Activated CD8-positive, alpha-beta memory T cell treated with anti-CD3 and anti-CD28 coated beads, Interleukin-2, amount 10 ng/mL, durations not matched to agents 7 days and 5 days (primary cell): ENCODE results near the gene SSBP1. TPM values are rescaled to one million over a fixed set of nuclear protein-coding genes. Genes with fewer than 3 reads are reported as not detected.
A peak's percentile ranks its signal among the peaks of the same experiment; 100 is the strongest.

ENCODE experiments used
- ATAC-seq: fragments of 150-1000 bp; cut with Tn5 transposase; one replicate; pipeline ENCODE4 v1.10.0; 2021; ENCODE audit warnings: moderate library complexity
- CTCF ChIA-PET: fragments of 350-600 bp; sonication (Branson Sonifier 250); formaldehyde crosslinking; loops from one replicate; lab custom pipeline; 2021; ENCODE audit warnings: antibody characterized with exemption; lab: Charles Lee
- DNase-seq: peaks from one replicate; pipeline ENCODE4 v3.0.0-alpha.2; 2020
- H3K27ac Mint-ChIP-seq: one replicate; pipeline ENCODE4 v1.8.0; 2021; ENCODE audit warnings: mild to moderate bottlenecking, mixed read lengths
- H3K27me3 Mint-ChIP-seq: one replicate; pipeline ENCODE4 v1.8.0; 2021; ENCODE audit warnings: mixed read lengths
- H3K36me3 Mint-ChIP-seq: one replicate; pipeline ENCODE4 v1.8.0; 2021; ENCODE audit warnings: mild to moderate bottlenecking, mixed read lengths
- H3K4me1 Mint-ChIP-seq: one replicate; pipeline ENCODE4 v1.8.0; 2021; ENCODE audit warnings: mixed read lengths
- H3K4me3 Mint-ChIP-seq: one replicate; pipeline ENCODE4 v1.8.0; 2021; ENCODE audit warnings: mild to moderate bottlenecking, moderate library complexity, mixed read lengths
- H3K9me3 Mint-ChIP-seq: one replicate; pipeline ENCODE4 v1.8.0; 2022; ENCODE audit warnings: low read depth, mixed read lengths
- total RNA-seq, 2 experiments: library from RNA; stranded (reverse); gene quantifications; one replicate each; pipeline ENCODE4 v1.2.3, GENCODE V29; 2021

SSBP1 gene
- total RNA-seq, 2 experiments from 2014 or later = 123 to 133 TPM

DNA sequence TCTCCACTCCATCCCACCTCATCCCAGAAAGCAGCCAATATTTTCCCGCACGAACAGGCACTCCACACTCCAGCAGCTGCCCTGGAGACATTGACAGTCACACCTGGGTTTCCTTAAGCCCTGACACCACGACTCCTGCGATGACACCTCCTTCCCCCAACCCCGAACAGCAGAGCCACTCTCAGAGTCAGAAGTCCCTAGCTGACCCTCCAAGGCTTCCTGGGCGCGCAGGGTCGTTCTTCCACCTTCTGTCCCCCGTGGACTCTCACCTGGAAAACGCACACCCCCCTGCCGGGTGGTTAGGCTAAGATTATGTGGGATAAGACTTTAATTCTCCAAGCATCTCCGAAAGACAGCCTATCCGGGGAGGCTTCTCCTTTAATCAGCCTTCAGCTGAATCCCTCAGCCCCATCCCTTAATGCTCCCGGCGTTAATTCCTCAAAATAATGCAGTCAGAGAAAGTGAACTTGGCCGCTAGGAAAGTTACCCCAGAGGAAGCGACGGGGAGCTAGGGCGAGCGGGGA lies 37.2 kb upstream of the SSBP1 start:
- Mint-ChIP-seq H3K4me1 (peaks cover 28% of the 10 kb centered on the region), H3K27ac (peak overlapping the region; percentile 28), H3K36me3 (peaks cover 7% of the 10 kb centered on the region), H3K9me3 (no peaks in the 10 kb centered on the region), H3K4me3 (peak overlapping the region; percentile 67), H3K27me3 (peaks cover 40% of the 10 kb centered on the region)
- DNase-seq = peak; percentile 42
- CTCF ChIA-PET = interaction anchor here (1.1 to 2.2 kb wide), 8 partner anchors 10 to 51 kb away, joined by 3 to 15 read pairs (median 4); partner anchors contain the start of gene SSBP1
- ATAC-seq = no peak

DNA sequence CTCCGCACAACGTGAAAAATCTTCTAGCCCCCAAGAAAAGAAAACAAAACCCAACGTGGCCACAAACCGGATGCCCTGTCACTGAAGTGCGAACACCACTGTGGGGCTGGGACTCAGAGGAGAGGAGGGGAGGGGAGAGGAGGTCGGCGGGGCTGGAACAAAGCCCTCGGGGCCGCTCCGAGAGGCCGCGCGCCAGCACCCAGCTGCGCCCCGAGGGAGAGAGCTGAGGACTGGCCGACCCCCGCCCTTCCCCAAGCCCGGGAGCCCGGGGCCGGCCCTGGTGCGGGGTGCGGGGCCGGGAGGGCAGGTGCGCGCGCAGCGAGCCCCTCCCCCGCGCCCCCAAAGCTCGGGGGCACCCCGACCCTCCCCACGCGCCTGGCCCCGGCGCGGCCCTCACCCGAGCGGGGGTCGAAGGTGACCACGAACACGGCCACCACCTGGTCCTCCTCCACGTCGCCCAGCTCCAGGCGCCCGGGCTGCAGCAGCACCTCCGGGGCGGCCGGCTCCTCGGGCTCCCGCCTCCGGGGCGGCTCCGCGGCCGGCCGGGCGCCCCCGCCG lies 36.6 kb upstream of the SSBP1 start:
- Mint-ChIP-seq H3K9me3 (no peaks in the 10 kb centered on the region), H3K36me3 (peaks cover 7% of the 10 kb centered on the region), H3K4me3 (peak overlapping the region; percentile 67), H3K4me1 (peaks cover 28% of the 10 kb centered on the region), H3K27ac (peak overlapping the region; percentile 64), H3K27me3 (peaks cover 40% of the 10 kb centered on the region)
- ATAC-seq = peak; percentile 88
- peak; percentile 87 for DNase-seq
- CTCF ChIA-PET = interaction anchor here (0.8 to 2.2 kb wide), 9 partner anchors 20 to 51 kb away, joined by 3 to 15 read pairs (median 4); partner anchors contain the start of gene SSBP1

DNA sequence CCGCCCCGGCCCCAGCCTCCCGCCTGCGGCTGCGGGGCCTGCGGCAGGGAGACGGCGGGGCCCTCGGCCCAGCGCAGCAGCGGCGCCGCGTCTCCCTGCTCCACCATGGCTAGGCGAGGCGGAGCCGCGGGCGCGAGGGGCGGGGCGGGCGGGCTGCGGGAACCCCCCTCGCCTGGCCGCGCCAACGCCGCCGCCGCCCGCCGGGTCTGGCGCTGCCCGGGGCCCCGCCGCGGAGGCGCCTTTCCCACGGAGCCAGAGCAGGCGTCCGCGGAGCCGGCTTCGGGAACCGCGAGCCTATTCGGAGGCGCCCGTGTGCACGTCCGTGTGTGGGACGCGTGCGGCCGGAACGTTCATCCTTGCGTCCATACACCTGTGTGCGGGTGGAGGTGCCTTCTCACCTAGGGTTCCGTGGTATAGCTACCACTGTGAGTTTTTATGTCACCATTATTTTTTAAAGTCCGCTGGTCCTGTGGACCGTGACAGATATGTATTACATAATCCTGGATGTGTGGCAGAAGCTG lies 36.1 kb upstream of the SSBP1 start, which contains the start of gene DENND11:
Gene DENND11 (minus strand): TSS at position 120 of the 521 bp plus-strand sequence. CDS start 13 bp downstream, at position 107.
- peak within 1 kb of the TSS; percentile 67 for H3K4me3 Mint-ChIP-seq
- H3K36me3 Mint-ChIP-seq = peaks cover 7% of the 10 kb centered on the region
- ATAC-seq = peak; percentile 80
- peaks cover 40% of the 10 kb centered on the region for H3K27me3 Mint-ChIP-seq
- no peaks in the 10 kb centered on the region for H3K9me3 Mint-ChIP-seq
- CTCF ChIA-PET = interaction anchor here (0.8 to 2.2 kb wide), 9 partner anchors 19 to 52 kb away, joined by 3 to 15 read pairs (median 7); partner anchors contain the start of gene SSBP1
- H3K27ac Mint-ChIP-seq = peak within 1 kb of the TSS; percentile 64
- DNase-seq = peak; percentile 48
- H3K4me1 Mint-ChIP-seq = peaks cover 28% of the 10 kb centered on the region

DNA sequence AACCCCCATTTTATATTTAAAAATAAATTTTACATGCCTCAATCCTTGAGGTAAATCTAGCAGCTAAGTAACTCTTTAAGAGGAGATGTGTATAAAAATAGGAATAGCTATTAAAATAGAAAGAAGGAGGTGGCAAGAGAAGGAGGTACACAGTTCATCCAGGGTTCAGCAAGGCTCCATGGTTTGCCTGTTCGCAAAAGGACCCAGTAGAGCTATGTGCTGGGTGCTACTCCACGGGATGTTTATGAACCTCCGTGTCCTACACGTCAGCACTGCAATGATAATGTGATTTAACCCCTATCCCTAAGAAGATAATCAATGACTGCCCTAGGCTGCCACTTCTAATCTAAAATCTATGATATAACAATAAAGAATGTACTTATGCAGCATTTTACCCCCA lies 35.3 kb upstream of the SSBP1 start:
- Mint-ChIP-seq H3K4me3 (peak overlapping the region; percentile 64), H3K36me3 (peaks cover 9% of the 10 kb centered on the region), H3K27ac (no peak overlapping the region), H3K4me1 (peaks cover 26% of the 10 kb centered on the region), H3K9me3 (no peaks in the 10 kb centered on the region), H3K27me3 (peaks cover 40% of the 10 kb centered on the region)
- DNase-seq (no peak), ATAC-seq (no peak)
- CTCF ChIA-PET = interaction anchor here (0.8 to 1.2 kb wide), 3 partner anchors 26 to 49 kb away, joined by 3 to 8 read pairs (median 7); partner anchors contain the start of gene SSBP1

- Mint-ChIP-seq H3K9me3 (no peaks in the 10 kb centered on the region), H3K27ac (no peak overlapping the region), H3K36me3 (peaks cover 6% of the 10 kb centered on the region), H3K4me3 (no peak overlapping the region), H3K4me1 (peaks cover 17% of the 10 kb centered on the region), H3K27me3 (peaks cover 45% of the 10 kb centered on the region)
- DNase-seq = no peak
- ATAC-seq = no peak
- CTCF ChIA-PET = interaction anchor here (1.8 kb wide), 1 partner anchor 34 kb away, joined by 5 read pairs; the partner anchor contains the start of gene SSBP1
Measured at GRCh38 chr7:141704112-141704511, 34.0 kb upstream of the SSBP1 start.

DNA sequence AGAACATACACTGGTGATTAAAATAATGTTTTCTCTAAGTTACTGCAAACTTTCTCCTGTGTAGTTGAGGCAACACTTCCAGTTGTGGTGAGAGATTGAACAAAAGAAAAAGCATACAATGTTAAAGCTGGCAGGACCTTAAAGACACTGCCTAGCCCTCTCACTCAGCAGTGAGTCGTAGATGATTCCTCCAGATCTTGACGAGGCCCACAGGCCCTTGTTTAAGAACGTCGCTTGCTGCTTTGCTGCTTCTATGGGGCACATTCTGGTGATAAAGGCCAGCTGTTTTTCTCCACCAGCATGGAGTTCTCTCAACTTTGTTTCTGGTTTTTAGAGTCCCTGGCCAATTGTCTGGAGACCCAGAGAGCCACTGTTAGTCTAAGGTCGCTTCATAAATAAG lies 33.4 kb upstream of the SSBP1 start:
- H3K27me3 Mint-ChIP-seq = peaks cover 45% of the 10 kb centered on the region
- ATAC-seq (no peak), DNase-seq (no peak)
- peaks cover 6% of the 10 kb centered on the region for H3K36me3 Mint-ChIP-seq
- no peak overlapping the region for H3K27ac Mint-ChIP-seq
- CTCF ChIA-PET = interaction anchor here (1.8 kb wide), 1 partner anchor 33 kb away, joined by 5 read pairs; the partner anchor contains the start of gene SSBP1
- H3K4me1 Mint-ChIP-seq = peaks cover 17% of the 10 kb centered on the region
- no peak overlapping the region for H3K4me3 Mint-ChIP-seq
- no peaks in the 10 kb centered on the region for H3K9me3 Mint-ChIP-seq

- peaks cover 6% of the 10 kb centered on the region for H3K36me3 Mint-ChIP-seq
- CTCF ChIA-PET = no interaction called here
- ATAC-seq = no peak
Measured at GRCh38 chr7:141706239-141707064, 31.7 kb upstream of the SSBP1 start.

DNA sequence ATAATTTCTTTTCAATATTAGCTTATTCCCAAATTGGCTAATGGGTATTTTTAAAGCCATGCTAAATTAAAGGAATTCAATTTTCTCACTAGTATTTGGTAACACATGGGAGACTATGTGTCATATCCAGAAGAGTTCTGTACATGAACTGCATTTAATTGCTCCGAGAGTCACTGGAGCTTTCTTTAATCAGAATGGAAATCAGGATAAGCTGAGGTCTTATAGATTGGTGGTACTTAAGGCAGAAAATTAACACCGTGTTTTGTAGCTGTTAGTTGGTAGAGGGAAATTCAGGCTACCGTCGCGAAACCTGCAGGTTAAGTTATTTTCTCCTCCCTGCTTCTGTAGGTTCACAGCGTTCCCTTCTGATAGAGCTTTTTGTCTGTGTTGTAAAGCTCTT lies 29.8 kb upstream of the SSBP1 start, which contains the start of gene WEE2:
Gene WEE2 (plus strand): TSS at position 3 of the 400 bp plus-strand sequence. CDS start 406 bp downstream, outside the sequence.
- peaks cover 6% of the 10 kb centered on the region for H3K36me3 Mint-ChIP-seq
- H3K27ac Mint-ChIP-seq = no peak within 1 kb of the TSS
- DNase-seq = no peak
- CTCF ChIA-PET = interaction anchor here (0.9 to 1.7 kb wide), 2 partner anchors 30 to 175 kb away, joined by 3 to 6 read pairs; partner anchors contain the start of gene SSBP1
- peaks cover 24% of the 10 kb centered on the region for H3K27me3 Mint-ChIP-seq
- H3K4me1 Mint-ChIP-seq = peaks cover 19% of the 10 kb centered on the region
- H3K9me3 Mint-ChIP-seq = no peaks in the 10 kb centered on the region
- no peak for ATAC-seq
- H3K4me3 Mint-ChIP-seq = no peak within 1 kb of the TSS

More at GRCh38 chr7:141706239-141707064, 31.7 kb upstream of the SSBP1 start:
- Mint-ChIP-seq H3K4me1 (peaks cover 11% of the 10 kb centered on the region), H3K27ac (no peak overlapping the region), H3K4me3 (no peak overlapping the region), H3K27me3 (peaks cover 34% of the 10 kb centered on the region), H3K9me3 (no peaks in the 10 kb centered on the region)
- no peak for DNase-seq

GRCh38 chr7:141709318-141709717 lies 28.8 kb upstream of the SSBP1 start:
- peaks cover 19% of the 10 kb centered on the region for H3K4me1 Mint-ChIP-seq
- DNase-seq (no peak), ATAC-seq (no peak)
- peaks cover 15% of the 10 kb centered on the region for H3K27me3 Mint-ChIP-seq
- CTCF ChIA-PET = interaction anchor here (1.5 to 1.7 kb wide), 2 partner anchors 29 to 54 kb away, joined by 6 to 7 read pairs; partner anchors contain the start of gene SSBP1
- peaks cover 6% of the 10 kb centered on the region for H3K36me3 Mint-ChIP-seq
- H3K4me3 Mint-ChIP-seq = no peak overlapping the region
- no peak overlapping the region for H3K27ac Mint-ChIP-seq
- no peaks in the 10 kb centered on the region for H3K9me3 Mint-ChIP-seq

DNA sequence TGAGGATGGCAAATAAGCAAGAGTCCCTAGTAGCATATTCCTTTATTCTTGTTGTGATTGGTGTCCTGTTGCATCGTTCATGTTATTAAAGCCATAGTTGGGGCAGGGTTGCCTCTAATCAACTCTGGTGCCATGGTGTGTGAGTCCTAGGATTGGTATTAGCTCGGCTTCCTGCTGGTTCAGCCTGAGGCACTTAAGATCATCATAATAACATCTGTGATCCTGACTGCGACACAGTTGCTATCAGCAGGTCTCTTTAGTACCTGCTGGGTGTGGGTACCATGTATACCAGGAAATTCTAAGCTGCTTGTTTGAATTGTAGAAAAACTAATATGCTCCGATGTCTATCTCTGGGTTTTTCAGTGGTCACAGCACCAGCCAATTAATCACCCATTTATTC lies 28.4 kb upstream of the SSBP1 start:
- CTCF ChIA-PET = interaction anchor here (1.5 to 1.7 kb wide), 2 partner anchors 28 to 55 kb away, joined by 6 to 7 read pairs; partner anchors contain the start of gene SSBP1
- H3K36me3 Mint-ChIP-seq = peaks cover 6% of the 10 kb centered on the region
- H3K9me3 Mint-ChIP-seq = no peaks in the 10 kb centered on the region
- no peak overlapping the region for H3K4me3 Mint-ChIP-seq
- no peak for ATAC-seq
- H3K27me3 Mint-ChIP-seq = peaks cover 12% of the 10 kb centered on the region
- no peak for DNase-seq
- H3K4me1 Mint-ChIP-seq = peaks cover 19% of the 10 kb centered on the region
- no peak overlapping the region for H3K27ac Mint-ChIP-seq

GRCh38 chr7:141710301-141710700 lies 27.9 kb upstream of the SSBP1 start:
- no peak overlapping the region for H3K27ac Mint-ChIP-seq
- ATAC-seq (no peak), DNase-seq (no peak)
- H3K27me3 Mint-ChIP-seq = peaks cover 8% of the 10 kb centered on the region
- H3K9me3 Mint-ChIP-seq = no peaks in the 10 kb centered on the region
- peaks cover 6% of the 10 kb centered on the region for H3K36me3 Mint-ChIP-seq
- CTCF ChIA-PET = interaction anchor here (1.5 to 1.7 kb wide), 2 partner anchors 10 to 55 kb away, joined by 4 to 7 read pairs; no protein-coding TSS in a partner anchor
- H3K4me1 Mint-ChIP-seq = peaks cover 19% of the 10 kb centered on the region
- no peak overlapping the region for H3K4me3 Mint-ChIP-seq

- no peak for ATAC-seq
- Mint-ChIP-seq H3K9me3 (no peaks in the 10 kb centered on the region), H3K27ac (no peak overlapping the region), H3K27me3 (peaks cover 7% of the 10 kb centered on the region), H3K36me3 (peaks cover 4% of the 10 kb centered on the region), H3K4me1 (peaks cover 19% of the 10 kb centered on the region), H3K4me3 (no peak overlapping the region)
- DNase-seq = no peak
- CTCF ChIA-PET = interaction anchor here (0.9 to 1.3 kb wide), 2 partner anchors 25 to 32 kb away, joined by 3 read pairs; no protein-coding TSS in a partner anchor
Measured at GRCh38 chr7:141712603-141713255, 25.4 kb upstream of the SSBP1 start.
